ENCODE results near the gene CHID1. TPM values are rescaled to one million over a fixed set of nuclear protein-coding genes. Genes with fewer than 3 reads are reported as not detected.

The CHID1 gene
- total and polyA plus RNA-seq, 2 experiments from 2014 or later, result 54.1 to 67.3 TPM

DNA sequence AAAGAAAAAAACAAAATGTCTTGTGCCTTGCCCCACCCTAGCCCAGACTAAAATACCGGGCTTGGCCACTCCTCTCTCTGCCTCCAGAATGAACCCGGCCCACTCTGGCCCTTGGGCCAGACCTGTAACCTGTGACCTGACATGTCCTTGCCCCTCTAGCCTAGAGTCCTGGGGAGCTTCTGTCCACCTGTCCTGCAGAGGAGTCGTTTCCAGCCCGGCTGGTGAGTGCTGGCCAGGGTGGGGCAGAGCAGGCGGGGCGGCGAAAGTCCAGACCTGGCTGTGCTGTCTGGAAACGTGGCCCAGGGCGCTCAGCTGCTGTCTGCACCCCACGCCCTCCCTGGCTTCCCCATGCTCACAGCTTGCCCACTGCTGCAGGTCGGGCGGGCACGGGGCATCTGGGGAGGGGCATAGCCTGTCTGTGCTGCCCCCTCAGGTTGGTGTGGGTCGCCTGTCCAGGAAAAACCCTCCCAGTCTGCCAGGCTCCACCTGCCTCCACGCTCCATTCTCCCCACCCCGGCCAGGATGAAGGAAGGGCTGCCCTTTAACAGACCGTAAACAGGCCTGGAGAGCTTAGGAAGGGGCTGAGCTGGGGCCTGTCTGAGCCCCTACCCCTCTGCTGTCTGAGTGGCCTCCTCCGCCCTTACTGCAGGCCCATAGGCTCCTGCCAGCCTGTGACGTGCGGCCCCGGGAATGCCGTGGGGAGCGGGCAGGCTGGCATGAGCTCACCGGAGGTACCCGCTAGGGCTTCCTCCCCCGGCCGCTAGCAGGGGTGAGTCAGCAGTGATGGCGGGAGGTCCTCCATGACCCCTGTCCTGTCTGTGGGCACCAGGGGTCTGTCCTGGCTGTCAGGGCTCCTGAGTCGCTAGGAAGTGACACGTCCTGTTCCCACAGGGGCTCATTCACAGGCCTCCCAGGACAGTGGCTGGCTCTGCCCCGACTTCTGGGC, 76.0 kb downstream of the CHID1 start:
- H3F3A ChIP-seq (replicated peaks; ENCODE audit: low read depth), result peaks cover 23% of the 10 kb centered on the region
- peak overlapping the region; percentile 93 for H3K4me2 ChIP-seq
- no peak overlapping the region for H2AFZ ChIP-seq
- peaks cover 14% of the 10 kb centered on the region for H3K4me1 ChIP-seq (ENCODE audit: insufficient read depth)
- DNase-seq (ENCODE audit: low spot score), result no peak
- Mint-ChIP-seq H3K4me1 (peaks cover 26% of the 10 kb centered on the region), H3K27me3 (ENCODE audit: insufficient read depth, low read depth, poor library complexity) (peaks cover 41% of the 10 kb centered on the region), H3K27ac (no peak overlapping the region), H3K36me3 (ENCODE audit: low read depth) (peaks cover 20% of the 10 kb centered on the region; the same call in 2 of the 3 replicates), H3K9me3 (no peaks in the 10 kb centered on the region), H3K4me3 (peak overlapping the region; percentile 73; the same call in 2 of the 3 replicates)
- H3K9me2 ChIP-seq (ENCODE audit: insufficient read depth), result no peaks in the 10 kb centered on the region
- no peak for ATAC-seq
- H3K36me3 ChIP-seq (ENCODE audit: insufficient read depth), result peaks cover 3% of the 10 kb centered on the region; the same call in 1 of the 2 replicates
- peaks cover 16% of the 10 kb centered on the region; the same call in 1 of the 2 replicates for H4K20me1 ChIP-seq (replicated peaks; ENCODE audit: insufficient read depth)
- peak overlapping the region; percentile 89; the same call in 1 of the 2 replicates for H3K4me3 ChIP-seq
- 0 out of 2 replicates have a peak, but pooled peaks cover 5% of the 10 kb centered on the region for H3K79me2 ChIP-seq (replicated peaks; ENCODE audit: insufficient read depth)
- TF ChIP-seq NANOG (IDR thresholded peaks at IDR 0.05; ENCODE audit: borderline replicate concordance) (no peak), EZH2 (IDR thresholded peaks at IDR 0.05; ENCODE audit: low read depth, unreplicated experiment) (no peak), POLR2AphosphoS5 (IDR thresholded peaks at IDR 0.05; ENCODE audit: low read depth) (peak; percentile 27; the same call in 1 of the 2 replicates)
- TF ChIP-seq, protein P1, sequence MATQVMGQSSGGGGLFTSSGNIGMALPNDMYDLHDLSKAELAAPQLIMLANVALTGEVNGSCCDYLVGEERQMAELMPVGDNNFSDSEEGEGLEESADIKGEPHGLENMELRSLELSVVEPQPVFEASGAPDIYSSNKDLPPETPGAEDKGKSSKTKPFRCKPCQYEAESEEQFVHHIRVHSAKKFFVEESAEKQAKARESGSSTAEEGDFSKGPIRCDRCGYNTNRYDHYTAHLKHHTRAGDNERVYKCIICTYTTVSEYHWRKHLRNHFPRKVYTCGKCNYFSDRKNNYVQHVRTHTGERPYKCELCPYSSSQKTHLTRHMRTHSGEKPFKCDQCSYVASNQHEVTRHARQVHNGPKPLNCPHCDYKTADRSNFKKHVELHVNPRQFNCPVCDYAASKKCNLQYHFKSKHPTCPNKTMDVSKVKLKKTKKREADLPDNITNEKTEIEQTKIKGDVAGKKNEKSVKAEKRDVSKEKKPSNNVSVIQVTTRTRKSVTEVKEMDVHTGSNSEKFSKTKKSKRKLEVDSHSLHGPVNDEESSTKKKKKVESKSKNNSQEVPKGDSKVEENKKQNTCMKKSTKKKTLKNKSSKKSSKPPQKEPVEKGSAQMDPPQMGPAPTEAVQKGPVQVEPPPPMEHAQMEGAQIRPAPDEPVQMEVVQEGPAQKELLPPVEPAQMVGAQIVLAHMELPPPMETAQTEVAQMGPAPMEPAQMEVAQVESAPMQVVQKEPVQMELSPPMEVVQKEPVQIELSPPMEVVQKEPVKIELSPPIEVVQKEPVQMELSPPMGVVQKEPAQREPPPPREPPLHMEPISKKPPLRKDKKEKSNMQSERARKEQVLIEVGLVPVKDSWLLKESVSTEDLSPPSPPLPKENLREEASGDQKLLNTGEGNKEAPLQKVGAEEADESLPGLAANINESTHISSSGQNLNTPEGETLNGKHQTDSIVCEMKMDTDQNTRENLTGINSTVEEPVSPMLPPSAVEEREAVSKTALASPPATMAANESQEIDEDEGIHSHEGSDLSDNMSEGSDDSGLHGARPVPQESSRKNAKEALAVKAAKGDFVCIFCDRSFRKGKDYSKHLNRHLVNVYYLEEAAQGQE (IDR thresholded peaks at IDR 0.05; ENCODE audit: unreplicated experiment), result no peak
- TF ChIP-seq, protein P2, sequence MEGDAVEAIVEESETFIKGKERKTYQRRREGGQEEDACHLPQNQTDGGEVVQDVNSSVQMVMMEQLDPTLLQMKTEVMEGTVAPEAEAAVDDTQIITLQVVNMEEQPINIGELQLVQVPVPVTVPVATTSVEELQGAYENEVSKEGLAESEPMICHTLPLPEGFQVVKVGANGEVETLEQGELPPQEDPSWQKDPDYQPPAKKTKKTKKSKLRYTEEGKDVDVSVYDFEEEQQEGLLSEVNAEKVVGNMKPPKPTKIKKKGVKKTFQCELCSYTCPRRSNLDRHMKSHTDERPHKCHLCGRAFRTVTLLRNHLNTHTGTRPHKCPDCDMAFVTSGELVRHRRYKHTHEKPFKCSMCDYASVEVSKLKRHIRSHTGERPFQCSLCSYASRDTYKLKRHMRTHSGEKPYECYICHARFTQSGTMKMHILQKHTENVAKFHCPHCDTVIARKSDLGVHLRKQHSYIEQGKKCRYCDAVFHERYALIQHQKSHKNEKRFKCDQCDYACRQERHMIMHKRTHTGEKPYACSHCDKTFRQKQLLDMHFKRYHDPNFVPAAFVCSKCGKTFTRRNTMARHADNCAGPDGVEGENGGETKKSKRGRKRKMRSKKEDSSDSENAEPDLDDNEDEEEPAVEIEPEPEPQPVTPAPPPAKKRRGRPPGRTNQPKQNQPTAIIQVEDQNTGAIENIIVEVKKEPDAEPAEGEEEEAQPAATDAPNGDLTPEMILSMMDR (conservative IDR thresholded peaks at IDR 0.05; ENCODE audit: low read depth in 2 of 2), result no peak
- H3K27ac ChIP-seq (ENCODE audit: low read depth), result no peak overlapping the region
- peaks cover 22% of the 10 kb centered on the region for H3K27me3 ChIP-seq (ENCODE audit: insufficient read depth)

DNA sequence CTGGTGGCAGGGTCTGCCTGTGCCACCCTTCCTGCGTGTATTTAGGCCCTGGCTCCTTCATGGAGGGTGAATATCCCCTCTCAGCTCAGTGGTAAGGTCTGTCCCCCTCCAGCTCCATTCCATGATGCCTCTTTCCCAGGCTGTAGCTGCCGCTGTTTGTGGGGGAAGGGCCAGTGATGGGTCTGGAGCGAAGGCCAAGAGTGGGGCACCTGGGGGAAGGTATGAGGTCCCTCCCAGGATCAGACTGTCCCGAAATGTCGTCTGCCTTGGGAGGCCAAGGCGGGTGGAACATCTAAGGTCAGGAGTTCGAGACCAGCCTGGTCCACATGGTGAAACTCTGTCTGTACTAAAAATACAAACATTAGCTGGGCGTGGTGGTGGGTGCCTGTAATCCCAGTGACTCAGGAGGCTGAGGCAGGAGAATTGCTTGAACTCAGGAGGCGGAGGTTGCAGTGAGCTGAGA, 76.7 kb downstream of the CHID1 start:
- H2AFZ ChIP-seq, result no peak overlapping the region
- peak overlapping the region; percentile 89 for H3K4me3 ChIP-seq
- peaks cover 22% of the 10 kb centered on the region for H3K4me1 ChIP-seq (ENCODE audit: insufficient read depth)
- Mint-ChIP-seq H3K4me3 (peak overlapping the region; percentile 73), H3K36me3 (ENCODE audit: low read depth) (peaks cover 13% of the 10 kb centered on the region; the same call in 2 of the 3 replicates), H3K9me3 (no peaks in the 10 kb centered on the region), H3K4me1 (peaks cover 33% of the 10 kb centered on the region), H3K27ac (no peak overlapping the region), H3K27me3 (ENCODE audit: insufficient read depth, low read depth, poor library complexity) (peaks cover 44% of the 10 kb centered on the region)
- H3K79me2 ChIP-seq (replicated peaks; ENCODE audit: insufficient read depth), result 0 out of 2 replicates have a peak, but pooled peaks cover 5% of the 10 kb centered on the region
- no peaks in the 10 kb centered on the region for H3K36me3 ChIP-seq (ENCODE audit: insufficient read depth)
- DNase-seq (ENCODE audit: low spot score), result peak; percentile 62
- peaks cover 24% of the 10 kb centered on the region; the same call in 1 of the 2 replicates for H3F3A ChIP-seq (replicated peaks; ENCODE audit: low read depth)
- H3K27ac ChIP-seq (ENCODE audit: low read depth), result no peak overlapping the region
- peaks cover 14% of the 10 kb centered on the region; the same call in 1 of the 2 replicates for H4K20me1 ChIP-seq (replicated peaks; ENCODE audit: insufficient read depth)
- peaks cover 27% of the 10 kb centered on the region for H3K27me3 ChIP-seq (ENCODE audit: insufficient read depth)
- no peak for ATAC-seq
- H3K9me2 ChIP-seq (ENCODE audit: insufficient read depth), result no peaks in the 10 kb centered on the region
- H3K4me2 ChIP-seq, result peak overlapping the region; percentile 93
- TF ChIP-seq NANOG (IDR thresholded peaks at IDR 0.05; ENCODE audit: borderline replicate concordance) (no peak), CREB1 (CRISPR knock-in tag; IDR thresholded peaks at IDR 0.05; ENCODE audit: low read depth) (no peak), JUNB (IDR thresholded peaks at IDR 0.05; ENCODE audit: unreplicated experiment) (no peak), STAT1 (IDR thresholded peaks at IDR 0.05; ENCODE audit: unreplicated experiment) (no peak), EZH2phosphoT487 (IDR thresholded peaks at IDR 0.05; ENCODE audit: unreplicated experiment) (no peak), EZH2 (IDR thresholded peaks at IDR 0.05; ENCODE audit: low read depth, unreplicated experiment) (no peak), ZNF114 (CRISPR knock-in tag; IDR thresholded peaks at IDR 0.05) (no peak), POLR2AphosphoS5 (IDR thresholded peaks at IDR 0.05; ENCODE audit: low read depth) (no peak; the same call in 1 of the 2 replicates)
- TF ChIP-seq, protein P3, sequence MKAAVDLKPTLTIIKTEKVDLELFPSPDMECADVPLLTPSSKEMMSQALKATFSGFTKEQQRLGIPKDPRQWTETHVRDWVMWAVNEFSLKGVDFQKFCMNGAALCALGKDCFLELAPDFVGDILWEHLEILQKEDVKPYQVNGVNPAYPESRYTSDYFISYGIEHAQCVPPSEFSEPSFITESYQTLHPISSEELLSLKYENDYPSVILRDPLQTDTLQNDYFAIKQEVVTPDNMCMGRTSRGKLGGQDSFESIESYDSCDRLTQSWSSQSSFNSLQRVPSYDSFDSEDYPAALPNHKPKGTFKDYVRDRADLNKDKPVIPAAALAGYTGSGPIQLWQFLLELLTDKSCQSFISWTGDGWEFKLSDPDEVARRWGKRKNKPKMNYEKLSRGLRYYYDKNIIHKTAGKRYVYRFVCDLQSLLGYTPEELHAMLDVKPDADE (IDR thresholded peaks at IDR 0.05), result no peak
- TF ChIP-seq, protein P1 (IDR thresholded peaks at IDR 0.05; ENCODE audit: unreplicated experiment), result no peak

Data from GM23338 (cell line).